HG03025 (cell line): Measurements from ENCODE around the gene AJUBA.
A peak's percentile ranks its signal among the peaks of the same experiment; 100 is the strongest.
"Not testable (repeated sequence)": the region's sequence is repeated elsewhere in the genome, so short reads cannot be mapped to it uniquely, and the experiment has no call there.

Experiments
- ATAC-seq: cut with Tn5 transposase; IDR thresholded peaks from one replicate; pipeline ENCODE4 v1.9.1; 2021; ENCODE audit warnings: mild to moderate bottlenecking, moderate library complexity; ENCODE audit not compliant: unreplicated experiment, low FRiP score

The AJUBA gene

DNA sequence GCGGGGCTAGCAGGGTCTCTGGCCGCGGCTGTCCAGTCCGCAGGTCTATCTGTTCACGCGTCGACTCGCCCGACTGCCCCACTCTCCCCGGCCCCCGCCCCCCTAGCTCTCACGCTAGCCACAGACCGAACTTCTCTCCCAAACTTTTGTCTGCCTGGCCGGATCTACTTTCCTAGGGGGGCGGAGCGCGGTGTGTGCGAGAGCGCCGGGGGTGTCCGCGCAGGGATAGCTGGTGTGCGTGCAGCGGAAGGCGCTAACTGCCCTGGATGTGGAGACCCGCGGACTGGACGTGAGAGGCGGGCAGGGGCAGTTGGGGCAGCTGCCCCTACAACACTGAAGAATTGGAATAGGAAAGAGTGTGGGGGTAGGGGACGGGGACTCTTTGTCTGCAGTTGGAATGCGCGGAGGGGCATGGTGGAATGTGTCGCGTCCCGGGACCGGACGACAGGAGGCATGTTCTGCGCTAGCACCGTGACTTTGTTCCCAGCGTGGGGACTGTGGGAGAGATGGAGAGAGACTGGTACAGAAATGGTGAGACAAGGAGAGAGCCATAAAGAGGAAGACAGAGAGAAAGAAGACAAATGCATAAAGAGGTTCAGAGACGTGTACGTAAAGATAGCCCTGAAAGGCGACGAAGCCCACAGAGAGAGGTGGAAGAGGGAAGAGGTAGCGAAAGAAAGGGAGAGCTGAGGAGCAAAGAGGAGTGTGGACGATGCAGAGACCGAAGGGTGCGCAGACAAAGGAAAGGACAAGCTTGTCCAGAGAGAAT, at the start of gene AJUBA:
Gene AJUBA, minus strand, starts transcription at position 75 of the 769 bp plus-strand sequence. CDS start 285 bp downstream, outside the sequence.
- ATAC-seq = no peak

DNA sequence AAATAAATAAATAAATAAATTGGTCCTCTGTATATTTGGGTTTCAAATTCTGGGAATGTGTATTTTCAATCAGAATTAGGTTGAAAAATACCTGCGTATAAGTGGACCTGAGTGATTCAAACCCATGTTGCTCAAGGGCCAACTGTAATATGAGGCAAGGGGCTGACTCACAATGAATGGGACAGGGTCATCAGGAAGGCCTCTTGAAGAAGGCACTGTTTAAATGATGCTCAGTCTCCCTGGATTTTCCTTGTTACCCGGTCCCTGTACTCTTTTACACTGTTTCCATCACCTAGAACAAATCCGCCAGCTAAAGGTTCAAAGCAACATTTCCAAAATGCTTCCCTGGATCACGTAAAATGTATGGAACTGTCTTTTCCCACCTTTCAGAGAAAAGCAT, 48.6 kb upstream of the AJUBA start:
- ATAC-seq = no peak

DNA sequence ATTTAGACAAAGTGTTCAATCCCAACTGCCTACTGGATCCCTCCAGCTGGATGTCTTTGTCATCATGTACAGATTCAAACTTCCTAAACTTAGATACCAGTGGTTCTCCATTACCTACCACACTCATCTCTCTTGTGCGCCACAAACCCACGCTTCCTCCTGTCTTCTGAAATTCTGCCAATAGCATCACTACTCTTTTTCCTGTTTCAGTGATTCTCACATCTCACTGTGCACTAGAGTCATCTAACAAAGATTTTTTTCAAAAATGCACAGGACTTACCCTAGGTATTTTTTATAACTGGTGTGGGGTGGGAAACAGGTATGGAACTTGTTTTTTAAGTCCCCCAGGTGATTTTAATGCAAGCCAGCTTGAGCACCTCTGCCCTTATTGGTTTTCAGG, 46.4 kb upstream of the AJUBA start:
- ATAC-seq = no peak

DNA sequence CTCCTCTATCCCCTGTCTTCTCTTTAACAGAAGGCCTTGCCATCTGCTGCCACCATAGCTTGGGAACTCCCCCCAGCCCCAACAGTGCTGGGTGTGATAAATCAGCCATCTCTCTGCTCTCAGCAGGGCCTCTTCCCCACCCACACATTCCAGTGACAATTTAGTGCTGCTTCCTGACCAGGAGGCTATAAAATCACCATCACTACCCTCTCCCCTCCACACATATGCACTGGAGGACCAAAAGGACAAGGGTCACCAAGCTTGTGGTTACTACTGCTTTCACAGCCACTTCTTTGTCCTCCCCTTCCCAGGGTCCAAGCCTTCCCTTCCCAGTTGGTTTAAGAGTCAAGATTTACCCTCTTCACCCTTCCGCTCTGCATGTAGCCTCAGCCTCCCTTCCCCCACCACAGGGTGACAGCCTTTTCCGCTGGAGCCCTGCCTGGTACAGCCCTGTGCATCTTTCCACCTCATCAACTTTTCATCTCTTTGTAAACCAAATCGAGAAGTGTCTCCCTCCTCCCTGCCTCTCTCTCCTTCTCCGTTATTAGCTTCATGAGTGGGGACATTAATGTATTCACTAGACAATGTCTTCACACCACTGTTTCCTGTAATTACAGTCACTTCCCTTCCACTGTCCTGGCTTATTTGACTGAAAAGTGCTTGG, 42.9 kb upstream of the AJUBA start:
- no peak for ATAC-seq

DNA sequence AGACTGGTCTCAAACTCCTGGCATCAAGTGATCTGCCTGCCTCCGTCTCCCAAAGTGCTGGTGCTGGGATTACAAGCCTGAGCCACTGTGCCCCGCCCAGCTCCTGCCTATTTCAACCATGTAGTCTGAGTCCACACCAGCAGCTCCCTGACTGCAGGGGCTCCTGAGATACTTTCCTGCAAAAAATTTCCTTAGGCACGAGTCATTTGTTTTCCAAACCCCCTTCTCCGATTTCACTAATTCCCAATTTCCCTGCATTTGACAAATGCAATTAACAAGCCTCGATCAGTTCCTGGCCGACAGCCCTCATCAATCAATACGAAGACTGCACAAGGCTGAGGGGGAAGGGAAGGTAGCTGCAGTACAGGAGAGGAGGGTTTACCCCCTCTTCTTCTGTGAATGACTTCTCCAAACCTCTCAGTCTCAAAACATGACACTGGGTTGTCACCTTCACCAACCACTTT, 42.3 kb upstream of the AJUBA start:
- no peak for ATAC-seq

DNA sequence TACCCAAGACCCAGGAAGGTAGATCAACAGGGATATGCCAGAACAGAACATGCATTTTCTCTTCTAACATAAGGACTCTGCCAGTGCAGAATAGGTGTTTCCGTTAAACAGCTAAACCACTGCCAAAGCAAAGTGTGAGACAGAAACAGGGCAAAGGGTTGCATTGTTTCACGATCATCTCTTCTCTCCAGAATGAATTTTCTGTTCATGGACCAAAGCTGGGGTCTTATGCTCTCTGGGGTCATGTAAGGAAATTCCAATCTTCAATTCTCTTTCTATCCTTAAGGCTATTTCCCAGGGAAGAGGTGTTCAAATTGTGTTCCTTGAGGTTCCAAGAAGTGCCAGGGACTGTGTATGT, 41.4 kb upstream of the AJUBA start:
- ATAC-seq = no peak

DNA sequence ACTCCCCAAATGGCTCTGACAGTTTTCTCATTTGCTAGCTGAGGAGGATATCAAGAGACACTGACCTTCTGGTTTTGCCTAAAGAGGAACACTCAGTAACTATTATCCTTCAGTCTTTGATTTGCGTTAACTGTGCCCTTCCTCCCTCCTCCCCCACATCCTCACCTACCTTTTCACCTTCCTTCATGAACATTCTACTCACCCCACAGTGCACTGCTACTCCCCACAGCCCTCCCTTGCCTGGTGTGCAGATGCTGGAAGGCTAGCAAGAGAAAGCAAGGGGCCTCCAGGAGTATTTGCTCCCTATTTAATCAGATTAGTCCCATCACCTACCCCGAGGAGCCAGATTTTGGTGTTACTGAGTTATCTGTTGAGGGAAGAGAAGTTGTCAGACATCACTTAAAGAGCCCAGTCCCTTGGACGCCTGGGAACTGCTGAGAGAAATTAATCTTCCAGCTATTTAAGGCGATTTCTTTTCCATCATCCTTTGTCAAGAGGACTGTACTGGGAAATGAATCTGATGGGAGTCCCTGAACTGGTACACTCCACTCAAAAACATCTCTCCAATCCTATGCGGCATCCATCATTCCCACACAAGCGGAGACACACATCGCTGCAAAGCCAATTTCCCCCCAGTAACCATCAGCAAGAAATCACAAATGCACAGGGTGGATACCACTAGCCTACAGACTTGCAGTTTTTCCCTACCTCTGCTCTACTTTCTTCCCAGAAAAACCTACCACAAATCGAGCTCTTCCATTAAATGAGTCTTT, 40.9 kb upstream of the AJUBA start:
- ATAC-seq = no peak

DNA sequence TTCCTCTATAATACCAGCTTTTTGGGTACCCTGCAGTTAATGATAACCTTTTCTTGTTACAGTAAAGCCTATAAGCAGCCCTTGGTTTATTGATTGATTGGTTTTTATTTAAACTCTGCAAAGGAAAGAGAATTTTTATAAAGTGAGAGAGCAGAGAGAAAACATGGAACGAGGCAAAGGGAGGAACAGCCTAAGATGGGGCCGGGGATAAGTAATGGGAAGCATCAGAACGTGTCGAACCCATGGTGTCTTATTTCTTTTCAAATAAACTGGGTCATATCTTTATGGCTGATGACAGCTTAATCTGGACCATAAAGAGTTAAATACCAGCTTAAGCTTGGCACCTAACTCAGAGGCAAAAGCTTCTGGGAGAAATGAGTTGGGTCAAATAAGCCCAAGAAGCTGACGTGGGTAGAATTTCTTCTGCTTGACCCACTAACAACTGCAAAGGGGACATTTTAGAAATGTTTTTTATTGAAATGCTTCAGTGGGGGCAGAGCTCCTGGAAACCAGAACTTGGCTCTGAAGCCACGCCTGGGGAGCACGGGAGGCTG, 39.6 kb upstream of the AJUBA start:
- ATAC-seq = no peak

DNA sequence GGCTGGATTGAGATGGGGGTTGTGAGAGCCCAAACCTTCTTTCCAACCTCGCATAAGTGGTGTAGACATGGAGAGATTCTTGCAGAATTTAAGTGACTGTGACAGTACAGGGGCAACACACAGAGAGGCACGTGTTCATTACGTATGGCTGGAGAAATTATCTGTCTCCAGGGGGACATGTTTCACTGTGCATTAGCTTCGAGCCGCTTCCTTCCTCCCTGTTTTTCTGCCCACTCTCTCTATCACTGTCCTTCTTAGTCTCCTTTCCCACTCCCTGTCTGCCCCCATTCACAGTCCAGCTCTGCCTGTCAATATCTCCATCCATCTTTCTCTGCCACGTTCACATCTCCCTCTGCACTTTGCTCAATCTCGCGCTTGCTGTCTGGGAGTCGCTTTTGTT, 39.1 kb upstream of the AJUBA start:
- no peak for ATAC-seq

DNA sequence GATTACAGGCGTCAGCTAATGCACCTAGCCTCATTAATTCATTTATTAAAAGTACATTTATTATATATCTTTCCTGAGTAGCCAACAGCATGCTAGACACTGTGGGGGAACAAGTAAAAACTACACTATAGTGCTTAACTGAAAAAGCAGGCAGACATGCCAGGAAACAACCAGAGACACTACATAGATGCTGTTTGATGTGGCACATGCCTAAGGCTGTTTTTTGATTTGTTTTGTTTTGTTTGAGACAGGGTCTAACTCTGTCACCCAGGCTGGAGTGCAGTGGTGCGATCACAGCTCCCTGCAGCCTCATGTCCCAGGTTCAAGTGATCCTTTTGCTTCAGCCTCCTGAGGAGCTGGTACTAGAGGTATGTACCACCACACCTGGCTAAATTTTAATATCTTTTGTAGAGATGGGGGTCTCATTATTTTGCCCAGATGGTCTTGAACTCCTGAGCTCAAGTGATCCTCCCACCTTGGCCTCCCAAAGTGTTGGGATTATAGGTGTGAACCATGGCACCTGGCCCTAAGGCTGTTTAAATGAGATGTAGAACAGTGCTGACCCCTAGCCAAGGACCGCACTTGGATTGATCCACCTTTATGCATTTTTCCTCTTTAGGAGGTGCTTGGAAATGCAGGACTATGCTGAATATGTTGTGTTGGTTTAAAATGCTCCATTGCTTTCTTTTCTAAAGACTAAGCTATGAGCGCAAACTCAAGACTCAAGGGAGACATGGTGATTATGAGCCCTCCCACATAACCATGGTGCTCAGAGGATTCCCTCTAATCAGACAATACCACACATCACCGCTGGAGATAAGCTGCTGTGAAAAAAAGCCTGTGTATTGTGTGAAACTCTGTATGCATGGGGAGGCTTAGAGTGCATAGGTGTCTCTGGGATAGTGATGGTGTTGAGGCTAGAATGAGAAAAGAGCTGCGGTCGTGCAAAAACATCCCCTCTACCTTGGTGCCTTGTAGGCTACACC, 38.1 kb upstream of the AJUBA start:
- ATAC-seq = no peak

DNA sequence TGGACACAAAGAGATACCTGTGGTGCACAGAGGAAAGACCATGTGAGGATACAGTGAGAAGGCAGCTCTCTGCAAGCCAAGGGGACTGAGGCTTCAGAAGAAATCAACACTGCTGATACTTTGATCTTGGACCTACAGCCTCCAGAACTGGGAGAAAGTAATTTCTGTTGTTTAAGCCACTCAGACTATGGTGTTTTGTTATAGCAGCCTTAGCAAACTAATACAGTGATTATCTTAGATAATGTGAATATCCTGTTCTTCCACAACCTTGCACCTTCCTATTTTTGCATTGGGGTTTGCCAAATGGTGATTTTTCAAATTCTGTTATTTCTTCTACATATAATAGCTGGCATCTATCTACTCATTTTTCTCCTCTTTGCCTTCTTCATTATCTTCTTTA, 35.8 kb upstream of the AJUBA start:
- ATAC-seq = no peak

DNA sequence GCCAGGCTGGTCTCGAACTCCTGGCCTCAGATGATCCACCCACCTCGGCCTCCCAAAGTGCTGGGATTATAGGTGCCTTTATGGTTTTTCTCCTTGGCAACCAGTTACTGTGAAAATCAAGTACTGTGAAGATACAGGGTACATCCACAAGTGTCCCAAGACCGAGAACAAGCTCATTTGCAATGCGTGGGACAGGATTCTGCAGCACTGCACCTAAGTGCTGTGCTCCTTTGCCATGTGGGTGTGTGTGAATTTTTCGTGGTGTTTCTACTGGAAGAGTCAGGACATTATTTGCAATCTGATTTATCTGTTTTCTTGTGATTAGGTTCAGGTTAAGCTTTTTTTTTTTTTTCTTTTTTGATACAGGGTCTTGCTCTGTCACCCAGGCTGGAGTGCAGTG, 34.7 kb upstream of the AJUBA start:
- ATAC-seq = no peak

DNA sequence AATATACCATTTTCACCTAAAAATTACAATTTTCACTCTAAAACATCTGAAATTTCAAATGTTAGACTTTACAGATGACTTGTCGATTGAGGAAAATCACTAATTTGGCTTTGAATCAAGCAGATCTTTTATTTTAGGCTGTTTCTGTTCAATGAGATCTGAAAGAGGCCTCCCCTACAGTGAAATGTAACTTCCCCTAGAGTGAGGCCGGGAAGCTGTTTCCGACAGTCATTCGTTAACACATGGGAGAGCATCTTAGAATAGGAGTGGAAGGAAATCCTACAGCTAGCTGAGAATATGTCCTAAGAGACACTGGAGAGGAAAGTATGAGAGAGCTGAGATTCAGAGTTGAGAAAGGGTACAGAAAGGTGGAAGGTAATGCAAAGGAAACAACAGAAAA, 33.3 kb upstream of the AJUBA start:
- no peak for ATAC-seq

DNA sequence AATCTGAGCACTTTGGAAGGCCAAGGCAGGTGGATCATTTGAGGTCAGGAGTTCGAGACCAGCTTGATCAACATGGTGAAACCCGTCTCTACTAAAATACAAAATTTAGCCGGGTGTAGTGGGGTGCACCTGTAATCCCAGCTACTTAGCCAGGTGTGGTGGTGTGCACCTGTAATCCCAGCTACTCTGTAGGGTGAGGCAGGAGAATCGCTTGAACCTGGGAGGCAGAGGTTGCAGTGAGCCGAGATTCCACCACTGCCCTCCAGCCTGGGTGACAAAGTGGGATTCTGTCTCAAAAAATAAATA, 31.4 kb upstream of the AJUBA start:
- not testable (repeated sequence) for ATAC-seq

DNA sequence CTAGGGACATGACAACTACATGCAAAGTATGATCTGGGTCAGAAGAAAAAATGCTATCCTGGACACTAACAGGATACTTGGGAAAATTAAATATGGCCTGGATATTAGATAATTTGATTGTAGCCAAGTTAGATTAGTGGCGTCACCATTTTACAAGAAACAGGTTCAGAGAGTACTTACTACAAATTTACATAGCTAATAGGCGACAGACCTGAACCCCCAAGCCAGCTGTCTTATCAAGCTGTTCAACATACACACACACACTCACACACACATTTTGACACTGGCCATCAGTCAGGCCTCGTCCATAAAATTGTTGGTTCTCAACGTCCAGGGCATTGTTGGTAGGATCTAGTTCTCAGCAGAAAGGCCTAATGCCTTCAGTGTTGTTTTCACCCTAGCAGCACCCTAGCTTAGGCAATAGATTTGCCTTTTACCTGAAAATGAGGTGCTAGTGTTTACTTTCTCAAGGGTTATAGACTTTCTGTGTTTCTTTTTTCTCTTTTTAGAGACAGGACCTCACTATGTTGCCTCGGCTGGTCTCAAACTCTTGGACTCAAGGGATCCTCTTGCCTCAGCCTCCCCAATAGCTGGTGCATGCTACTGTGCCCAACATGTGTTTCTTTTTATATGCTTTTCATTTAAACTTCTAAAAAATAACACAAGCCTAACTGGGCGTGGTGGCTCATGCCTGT, 30.9 kb upstream of the AJUBA start:
- ATAC-seq = no peak

DNA sequence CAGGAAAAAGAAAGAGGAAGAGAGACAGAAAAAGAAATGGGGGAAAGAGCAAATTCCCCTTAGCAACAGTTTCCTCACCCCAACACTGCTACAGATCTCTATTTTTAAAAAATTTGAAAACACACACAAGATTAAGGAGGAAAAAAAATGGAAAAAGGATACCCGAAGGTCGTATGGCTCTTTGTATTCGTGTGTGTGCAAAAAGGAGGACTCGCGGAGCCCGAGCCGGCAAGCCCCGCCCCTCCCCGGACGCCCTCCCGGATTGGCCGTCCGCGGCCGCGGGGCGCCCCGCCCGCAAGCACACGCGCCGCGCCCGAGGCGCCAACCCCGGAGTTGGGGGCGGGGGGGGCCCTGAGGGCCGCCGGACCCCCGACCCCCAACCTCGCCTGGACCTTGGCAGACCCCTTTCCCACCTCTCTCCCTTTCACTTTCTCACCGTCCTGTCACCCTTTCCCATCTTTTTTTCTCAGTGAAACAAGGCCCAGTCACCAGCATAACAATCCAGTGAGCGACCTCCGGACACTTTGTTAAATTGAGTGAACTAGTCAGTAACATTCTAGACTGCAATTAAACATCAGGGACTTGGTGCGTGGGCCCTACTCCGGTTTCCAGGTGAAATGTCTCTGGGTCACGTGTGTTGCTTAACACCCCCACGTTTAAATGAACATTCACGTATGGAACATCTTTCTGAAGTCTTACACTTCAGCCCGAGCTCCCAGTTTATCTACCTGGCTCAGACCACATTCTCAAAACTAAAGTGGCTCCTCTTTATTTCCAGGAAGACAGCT, 27.8 kb upstream of the AJUBA start, which contains the start of gene C14orf93:
Gene C14orf93, minus strand, starts transcription at position 205 of the 788 bp plus-strand sequence. CDS start 11,120 bp downstream, outside the sequence.
- peak; percentile 32 for ATAC-seq

DNA sequence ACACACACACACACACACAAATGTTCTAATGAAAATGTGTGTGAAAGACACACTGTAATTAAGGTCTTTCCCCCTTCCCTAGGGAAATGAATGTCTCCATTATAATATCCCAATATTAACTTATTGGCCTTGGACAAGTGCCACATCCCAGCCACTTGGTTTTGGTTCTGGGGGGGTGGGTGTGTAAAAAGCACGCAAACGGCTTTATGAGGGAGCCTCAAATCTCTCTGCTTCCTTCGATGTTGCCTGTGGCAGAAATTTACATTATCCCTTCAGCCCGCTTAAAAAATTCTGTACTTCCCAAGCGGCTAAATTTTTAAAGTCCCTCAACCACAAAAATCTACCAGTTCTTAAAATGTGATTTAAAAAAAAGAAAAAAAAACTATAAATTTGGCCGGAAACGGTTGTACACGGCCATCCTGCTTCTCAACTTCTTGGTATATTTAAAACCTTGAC, 27.2 kb upstream of the AJUBA start:
- no peak for ATAC-seq

DNA sequence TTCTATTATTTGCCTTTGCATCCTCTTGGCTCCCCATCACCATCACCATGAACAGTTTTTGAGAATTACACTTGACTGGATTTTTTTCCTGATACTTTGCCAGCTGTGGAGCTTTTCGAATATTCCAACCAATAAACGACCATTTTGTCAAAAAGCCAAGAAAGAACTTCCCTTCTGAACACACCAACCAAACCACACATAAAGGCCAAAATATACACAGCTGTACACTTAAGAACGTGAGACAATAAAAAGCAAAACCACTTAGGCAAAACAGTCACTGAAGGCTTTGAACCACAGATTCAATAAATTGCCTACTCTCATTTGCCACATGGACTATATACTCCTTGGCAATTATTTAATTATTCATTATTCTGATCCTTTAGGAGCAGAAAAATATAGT, 26.5 kb upstream of the AJUBA start:
- ATAC-seq = no peak
